NCI-H187 treated with DMSO at 0.1 percent for 48 hours (cell line): ENCODE results near the gene TRPM8.
A peak's percentile ranks its signal among the peaks of the same experiment; 100 is the strongest.
"Not testable (repeated sequence)": the region's sequence is repeated elsewhere in the genome, so short reads cannot be mapped to it uniquely, and the experiment has no call there.

ENCODE experiments used
- DNase-seq: peaks from one replicate; lab custom pipeline; 2025; lab: John Stamatoyannopoulos, UW

The TRPM8 gene

DNA sequence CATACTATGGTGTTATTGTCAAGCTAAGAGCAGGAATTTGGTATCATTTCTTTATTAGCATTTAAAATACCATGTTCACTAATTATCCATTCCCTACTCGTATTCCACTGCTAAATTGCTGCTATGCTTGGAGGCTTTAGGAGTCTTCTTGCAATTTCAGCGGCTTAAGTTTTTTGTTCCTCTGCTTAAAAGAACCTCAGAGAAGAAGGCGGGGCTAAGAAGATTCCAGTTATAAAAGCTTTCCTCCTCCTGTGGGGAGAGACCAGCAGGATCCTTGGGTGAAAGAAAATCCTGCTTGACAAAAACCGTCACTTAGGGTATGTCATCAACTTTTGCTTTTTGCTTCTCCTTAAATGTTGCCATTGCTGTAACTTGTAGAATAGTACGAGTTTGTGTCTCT lies at the start of gene TRPM8:
Gene TRPM8, plus strand, starts transcription at position 258 of the 400 bp plus-strand sequence. CDS start 9,165 bp downstream, outside the sequence.
- DNase-seq = no peak

DNA sequence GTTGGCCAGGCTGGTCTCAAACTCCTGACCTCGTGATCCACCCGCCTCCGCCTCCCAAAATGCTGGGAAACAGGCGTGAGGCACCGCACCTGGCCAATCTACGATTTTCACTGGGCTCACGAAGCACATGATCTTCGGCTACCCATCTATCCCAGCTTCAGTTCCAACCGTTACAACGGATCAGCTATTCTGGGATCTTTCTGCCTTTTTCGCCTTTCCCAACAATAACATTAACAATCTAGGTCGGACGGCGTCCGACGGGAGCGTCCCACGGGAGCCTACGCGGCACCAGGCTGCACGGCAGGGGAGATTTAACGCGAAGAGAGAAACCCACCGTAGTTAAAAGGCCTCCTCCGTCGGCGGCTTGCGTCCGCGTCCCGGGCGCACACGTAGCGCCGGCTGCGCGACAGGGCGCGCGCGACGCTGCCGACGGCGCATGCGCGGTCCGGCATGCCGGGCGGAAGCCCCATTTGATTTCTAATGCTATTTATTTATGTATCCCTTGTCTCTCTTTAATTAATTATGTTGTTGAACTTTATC lies 49.1 kb upstream of the TRPM8 start, which contains the start of gene MSL3B:
Gene MSL3B, minus strand, starts transcription at position 394 of the 540 bp plus-strand sequence.
- DNase-seq = no peak

DNA sequence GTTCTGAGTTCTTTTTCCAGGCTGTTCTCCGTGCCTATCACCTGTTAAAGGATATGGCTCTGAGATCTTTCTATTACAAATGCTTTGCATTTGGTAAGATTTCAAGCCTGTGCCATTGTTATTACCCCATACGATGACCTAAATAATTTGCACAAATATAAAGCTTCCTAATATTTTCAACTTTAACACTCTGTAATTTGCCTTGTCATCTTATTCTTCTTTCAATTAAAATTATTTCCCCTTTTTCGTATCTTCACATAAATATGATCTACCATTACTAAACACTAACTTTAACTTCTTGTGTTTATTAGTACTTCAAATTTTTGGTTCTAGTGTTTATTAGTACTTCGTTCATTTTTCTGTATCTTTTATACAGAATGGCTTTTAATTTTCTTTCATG lies 45.7 kb upstream of the TRPM8 start:
- no peak for DNase-seq

DNA sequence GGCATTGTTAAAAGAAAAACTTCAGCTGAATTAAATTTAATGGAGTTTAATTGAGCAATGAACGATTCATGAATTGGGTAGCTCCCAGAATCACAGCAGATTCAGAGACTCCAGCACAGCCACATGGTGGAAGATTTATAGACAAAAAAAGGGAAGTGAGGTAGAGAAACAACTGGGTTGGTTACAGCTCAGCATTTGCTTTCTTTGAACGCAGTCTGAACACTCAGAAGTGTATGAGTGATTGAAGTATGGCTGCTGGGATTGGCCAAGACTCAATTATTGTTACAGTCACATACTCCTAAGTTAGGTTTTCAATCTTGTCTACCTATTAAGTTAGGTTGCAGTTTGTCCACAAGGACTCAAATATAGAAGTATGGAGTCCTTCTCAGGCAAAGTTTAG lies 45.0 kb upstream of the TRPM8 start:
- DNase-seq = not testable (repeated sequence)

DNA sequence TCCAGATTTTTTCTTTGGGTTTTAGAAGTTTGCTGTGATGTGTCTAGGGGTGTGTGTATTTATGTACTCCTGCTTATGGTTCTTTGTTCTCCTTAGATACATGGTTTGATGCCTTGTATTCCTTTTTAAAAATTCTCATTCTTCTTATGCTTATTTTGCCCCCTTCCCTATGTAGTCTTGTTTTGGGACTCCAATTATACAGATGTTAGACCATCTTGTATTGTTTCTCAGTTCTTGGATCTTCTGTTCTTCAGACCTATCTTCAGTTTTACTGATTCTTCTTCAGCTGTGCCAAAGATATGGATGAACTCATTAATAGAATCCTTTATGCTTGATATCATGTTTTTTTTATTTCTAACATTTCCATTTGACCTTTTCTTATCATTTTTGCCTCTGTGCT lies 34.8 kb upstream of the TRPM8 start:
- no peak for DNase-seq

DNA sequence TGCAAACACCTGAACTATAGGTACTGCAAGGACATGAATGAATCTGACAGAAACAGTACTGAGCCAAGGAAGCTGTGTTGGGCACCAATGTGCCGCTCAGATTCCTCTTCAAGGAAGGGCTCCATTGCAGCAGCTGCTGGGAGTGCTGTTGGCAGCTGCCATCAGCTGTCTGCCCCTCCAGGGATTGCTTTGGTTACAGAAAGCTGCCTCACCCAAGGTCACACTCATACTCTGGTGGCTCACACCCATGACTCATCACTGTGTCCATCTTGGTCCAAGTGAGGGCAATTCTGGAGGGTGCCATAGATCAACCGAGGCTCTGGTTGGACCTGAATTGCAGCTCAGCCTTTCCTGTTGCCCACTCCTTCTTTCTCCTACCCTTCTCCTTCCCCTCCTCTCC lies 24.4 kb upstream of the TRPM8 start:
- no peak for DNase-seq

DNA sequence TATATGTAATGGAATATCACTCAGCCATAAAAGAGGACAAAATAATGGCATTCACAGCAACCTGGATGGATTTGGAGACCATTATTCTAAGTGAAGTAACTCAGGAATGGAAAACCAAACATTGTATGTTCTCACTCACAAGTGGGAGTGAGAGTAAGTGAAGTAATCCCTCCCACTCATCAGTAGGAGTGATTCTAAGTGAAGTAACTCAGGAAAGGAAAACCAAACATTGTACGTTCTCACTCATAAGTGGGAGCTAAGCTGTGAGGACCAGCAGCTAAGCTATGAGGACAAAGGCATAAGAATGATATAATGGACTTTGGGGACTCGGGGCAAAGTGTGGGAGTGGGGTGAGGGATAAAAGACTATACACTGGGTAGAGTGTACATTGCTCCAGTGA lies 20.9 kb upstream of the TRPM8 start:
- not testable (repeated sequence) for DNase-seq

DNA sequence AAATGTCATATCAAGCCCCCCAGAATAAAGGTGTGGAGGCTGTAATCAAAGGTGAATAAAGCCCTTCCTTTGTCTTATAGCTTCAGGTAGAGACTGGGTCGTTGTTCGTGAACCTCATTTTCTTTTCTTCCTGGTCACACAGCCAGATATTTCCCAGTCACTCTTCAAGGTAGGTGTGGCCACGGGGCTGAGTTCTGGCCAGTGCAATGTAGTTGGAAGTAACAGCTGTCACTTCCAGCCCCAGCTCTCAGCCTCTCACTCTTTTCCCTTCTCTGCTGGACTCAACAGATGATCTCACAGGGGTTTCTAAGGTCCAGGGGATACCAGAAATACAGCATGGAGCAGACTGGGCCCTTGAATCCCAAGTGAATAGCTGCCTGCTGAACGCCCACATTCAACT lies 15.8 kb upstream of the TRPM8 start:
- no peak for DNase-seq

DNA sequence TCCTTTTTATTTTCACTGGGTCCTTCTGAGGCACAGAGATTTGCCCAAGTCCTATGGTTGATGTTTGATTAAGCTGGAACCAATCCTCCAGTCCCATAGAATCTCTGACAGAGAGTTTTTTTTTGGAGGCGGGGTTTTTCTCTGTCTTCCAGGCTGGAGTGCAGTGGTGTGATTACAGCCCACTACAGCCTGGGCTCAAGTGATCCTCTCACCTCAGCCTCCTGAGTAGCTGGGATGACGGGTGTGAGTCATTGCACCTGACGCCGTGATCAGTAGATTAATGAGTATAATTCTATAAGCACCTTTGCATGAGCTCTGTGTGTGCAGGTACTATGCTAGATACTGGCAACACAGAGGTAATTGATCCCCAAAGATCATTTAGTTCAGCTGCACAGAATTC lies 15.3 kb upstream of the TRPM8 start:
- no peak for DNase-seq

DNA sequence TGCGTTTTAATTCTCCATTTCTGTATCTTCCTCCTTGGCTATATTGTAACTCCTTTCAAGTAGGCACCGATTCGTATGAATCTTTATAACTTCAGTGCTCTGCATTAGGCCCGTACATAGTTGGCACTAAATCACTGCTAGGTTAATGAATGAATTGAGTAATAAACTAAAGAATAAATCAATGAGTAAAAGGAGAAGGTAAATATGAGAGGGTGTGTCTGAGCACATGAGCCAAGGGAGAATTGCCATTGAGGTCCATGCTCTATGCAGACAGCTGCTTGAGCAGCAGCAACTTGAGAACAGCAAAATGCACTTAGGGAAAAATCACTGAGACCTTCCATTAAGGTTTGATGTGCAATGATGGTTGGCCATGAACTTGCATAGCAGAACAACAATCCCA lies 11.2 kb upstream of the TRPM8 start:
- DNase-seq = peak; percentile 47

DNA sequence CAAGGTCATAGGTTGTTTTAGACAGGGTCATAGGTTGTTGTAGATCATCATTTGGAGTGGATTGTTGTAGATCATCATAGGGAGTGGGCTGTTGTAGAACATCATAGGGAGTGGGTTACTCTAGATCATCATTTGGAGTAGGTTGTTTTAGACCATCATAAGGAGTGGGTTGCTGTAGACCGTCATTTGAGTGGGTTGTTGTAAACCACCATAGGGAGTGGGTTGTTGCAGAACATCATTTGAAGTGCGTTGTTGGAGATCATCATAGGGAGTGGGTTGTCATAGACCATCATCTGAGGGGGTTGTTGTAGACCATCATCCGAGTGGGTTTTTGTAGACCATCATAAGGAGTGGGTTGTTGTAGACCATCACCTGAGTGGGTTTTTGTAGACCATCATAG lies 9.5 kb upstream of the TRPM8 start:
- DNase-seq = no peak

DNA sequence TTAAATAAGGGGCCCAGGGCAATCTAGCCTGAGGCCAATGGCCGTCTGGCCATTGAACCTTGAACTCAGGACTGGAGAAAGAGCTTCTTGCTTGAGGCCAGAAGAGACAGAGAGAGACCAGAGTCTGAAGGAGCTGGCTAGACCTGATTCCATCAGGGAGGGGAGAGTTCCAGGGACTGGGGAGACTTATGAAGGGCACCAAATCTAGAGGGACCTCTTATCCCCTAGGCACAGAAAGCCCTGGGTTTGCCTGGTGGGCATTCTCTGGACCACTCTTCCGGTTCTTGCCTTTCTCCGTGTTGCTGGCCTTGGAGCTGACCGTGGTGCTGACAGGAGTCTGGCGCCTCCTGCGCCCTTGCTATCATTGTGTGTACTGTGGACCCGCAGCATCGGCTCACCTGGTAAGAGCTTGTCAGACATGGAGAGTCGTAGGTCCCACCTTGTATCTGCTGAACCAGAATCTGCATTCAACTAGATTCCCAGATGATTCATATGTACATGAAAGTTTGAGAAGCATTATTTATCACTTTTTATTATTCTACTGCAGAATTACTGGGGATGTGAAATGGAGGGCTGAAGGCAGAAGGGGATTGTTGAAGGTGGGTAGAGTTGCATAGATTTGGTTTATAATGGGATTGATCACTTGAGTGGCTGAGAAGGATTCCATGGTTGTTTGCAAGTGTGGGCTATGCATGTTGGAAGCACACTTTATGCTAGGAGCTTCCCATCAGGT lies 4.3 kb upstream of the TRPM8 start:
- DNase-seq = no peak

DNA sequence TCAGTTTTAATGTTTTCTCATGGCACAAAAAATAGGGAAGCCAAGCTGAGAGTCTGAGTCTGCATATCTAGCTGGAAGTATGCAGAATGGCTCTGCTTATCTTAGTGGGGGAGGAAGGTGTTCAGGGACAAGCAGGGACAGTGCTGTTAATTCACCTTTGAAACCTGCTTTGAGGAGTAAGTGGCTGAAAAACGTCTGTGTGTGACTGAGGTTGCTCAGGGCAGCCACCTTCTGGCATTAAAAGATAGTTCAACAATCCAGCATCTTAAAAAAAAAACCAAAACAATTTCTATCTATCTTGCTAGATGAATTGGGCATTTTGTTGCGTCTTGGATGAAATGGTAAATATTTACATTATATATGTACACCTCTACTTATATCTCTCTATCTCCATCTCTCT lies 2.0 kb upstream of the TRPM8 start:
- DNase-seq = no peak

DNA sequence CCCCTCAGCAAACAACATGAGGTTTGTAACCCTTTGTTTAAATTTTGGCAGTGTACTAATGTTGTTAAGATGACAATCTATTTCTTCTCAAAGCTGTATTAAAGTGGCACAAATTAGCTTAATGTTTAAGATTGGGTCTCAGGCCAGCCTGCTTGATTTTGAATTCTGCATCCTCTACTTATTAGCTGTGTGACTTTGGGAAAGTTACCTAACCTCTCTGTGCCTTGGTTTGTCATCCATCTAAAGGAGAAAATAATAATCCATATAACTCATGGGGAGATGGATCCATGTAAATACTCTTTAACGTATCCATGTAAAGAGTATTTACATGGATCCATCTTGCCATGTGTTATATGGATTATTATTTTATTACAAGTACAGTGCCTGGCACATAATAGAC lies 2.1 kb downstream of the TRPM8 start:
- no peak for DNase-seq

DNA sequence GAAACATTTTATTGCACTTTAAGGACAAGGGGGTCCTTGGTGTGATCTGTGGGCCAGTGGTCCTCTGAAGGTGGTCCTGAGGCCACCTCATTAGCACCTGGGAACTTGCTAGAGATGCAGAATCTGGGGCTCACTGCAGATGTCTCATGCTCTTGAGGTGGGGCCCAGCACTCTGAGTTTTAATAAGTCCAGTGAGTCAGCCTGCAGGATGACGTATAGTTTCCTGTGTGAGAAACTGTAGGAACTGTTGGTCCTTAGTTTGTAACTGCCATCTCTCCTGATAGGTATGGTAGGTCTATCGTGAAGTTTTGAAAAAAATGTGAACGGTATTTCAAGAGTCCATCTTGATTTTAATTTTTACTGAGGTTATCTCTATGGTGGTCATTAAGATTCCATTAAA lies 2.8 kb downstream of the TRPM8 start:
- no peak for DNase-seq

DNA sequence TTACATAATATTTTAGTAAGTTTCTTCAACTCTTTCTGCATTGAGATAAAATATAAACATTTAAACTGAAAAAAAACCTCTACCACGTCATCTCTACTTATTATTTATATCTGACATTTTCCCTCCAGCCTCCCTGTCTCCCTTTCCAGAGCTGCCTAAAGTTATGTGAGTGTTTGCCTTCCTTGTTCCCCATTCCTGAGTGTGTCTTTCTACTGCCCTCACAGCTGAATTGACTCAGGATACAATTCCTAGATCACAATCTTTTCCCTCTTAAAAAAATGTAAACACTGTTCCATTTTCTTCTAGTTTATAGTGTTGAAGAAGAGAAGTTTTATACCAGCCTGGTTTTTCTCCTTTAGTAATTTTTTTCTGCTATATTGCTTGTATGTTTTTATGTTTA lies 5.3 kb downstream of the TRPM8 start:
- no peak for DNase-seq

DNA sequence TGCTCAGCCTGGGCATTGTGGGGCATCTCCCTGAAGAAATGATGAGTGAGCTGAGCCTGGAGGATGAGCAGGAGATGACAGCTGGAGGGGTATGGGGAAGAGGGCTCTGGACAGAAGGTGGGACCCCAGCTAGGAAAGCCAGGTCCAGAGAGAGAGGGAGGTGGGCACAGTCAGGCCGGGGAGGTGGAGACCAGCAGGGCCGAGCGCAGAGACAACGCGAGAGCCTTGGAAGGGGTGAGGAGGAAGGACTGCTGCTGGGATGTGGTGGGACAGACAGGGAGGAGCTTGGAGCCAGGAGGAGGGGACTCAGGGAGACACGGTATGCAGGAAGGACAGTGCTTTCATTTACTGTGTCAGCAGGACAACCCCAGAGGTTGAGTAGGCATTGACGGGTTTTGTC lies 8.2 kb downstream of the TRPM8 start:
- no peak for DNase-seq

DNA sequence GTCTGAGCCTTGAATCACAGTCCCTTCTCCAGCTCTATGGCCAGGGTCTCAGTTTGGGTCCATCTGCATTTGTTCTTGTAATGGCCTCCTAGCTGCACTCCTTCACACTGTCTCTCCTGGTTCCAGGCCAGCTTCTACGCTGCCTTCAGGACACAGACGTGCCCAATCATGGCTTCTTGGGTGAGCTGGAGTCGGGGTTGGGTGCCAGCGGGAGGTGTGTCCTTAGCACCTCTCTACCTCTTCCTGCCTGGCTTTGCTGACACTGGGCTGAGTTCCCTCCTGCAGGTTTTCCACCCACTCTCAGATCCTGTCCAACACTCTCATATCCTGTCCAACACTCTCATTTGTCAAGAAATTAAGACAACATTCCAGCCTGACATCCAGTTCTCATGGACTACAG lies 9.6 kb downstream of the TRPM8 start:
- DNase-seq = no peak

DNA sequence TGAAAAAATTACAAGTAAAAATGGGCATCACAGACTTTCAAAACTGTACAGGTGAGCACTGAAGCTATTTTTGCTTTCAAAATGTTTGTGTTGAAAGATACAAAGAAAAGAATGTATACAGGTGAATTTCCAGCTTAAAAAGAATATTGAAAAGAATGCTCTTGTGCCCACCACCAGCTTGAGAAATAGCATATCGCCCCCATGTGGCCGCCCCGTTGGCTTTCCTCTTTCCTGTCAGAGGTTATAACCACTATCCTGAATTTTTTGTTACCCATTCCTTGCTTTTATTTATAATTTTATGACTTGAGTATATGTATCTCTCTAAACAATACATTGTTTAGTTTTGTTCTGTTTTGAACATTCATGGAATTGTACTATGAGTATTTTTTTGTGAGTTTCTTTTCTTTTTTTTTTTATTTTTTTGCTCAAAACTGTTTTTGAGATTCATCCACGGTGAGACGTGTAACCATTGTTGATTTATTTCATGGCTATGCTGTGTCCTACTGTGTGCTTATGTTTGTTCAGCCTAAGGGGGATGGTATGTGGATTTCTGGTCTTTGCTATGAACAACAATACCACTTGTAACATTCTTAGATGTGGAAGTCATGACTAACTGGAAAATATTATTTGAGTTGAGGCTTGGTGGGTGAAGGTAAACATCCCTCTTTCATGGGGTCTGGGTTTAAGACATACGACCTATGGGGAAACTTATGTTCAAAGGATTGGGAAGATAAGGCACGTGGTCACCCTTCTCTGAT lies 11.6 kb downstream of the TRPM8 start:
- DNase-seq = no peak

DNA sequence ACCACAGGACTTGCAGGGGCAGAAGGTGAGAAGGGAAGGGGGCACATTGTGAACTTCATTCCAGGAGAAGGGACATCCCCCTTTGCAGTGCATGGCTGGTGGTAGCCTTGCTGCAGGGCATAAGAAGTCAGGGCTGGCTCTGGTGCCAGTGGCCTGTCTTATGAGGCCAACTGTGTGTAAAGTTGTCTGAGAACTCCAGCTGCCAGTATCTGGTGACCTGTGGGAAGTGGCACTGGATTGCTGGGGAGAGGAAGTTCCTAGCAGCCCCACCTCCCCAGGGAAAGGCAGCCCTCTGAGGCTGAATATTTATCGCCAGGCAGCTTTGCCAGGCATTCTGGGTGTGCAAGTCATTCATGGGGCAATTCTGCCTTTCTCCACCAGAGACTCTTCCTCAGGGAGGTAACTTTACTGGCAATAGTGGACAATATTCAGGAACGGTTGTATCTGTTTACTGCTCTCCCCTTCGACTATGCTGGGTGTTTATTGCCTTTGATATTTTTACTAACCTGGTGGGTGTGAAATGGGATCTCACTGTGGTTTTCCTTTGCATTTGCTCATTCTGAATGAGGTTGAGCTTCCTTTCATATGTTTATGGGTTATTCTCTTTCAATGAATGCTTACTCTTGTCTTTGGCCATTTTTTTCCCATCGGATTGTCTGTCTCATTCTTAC lies 12.3 kb downstream of the TRPM8 start:
- no peak for DNase-seq

DNA sequence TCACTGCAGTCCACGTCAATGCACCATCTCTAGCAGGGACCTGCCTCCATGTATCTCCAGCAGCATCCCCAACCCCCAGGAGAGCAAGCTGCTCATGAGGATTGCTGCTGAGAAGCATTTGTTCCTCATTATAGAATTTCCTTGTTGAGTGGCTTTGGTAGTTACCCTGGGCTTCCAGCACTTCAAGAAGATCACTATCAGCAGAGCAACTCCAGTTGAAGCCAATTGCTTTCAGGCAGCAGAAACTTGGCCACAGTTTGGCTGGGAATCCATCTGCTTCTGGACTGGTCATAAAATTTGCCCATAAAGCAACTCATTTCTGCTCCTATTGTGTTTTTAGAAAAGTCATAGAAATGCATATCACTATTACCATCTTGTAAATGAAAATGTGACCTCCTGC lies 17.4 kb downstream of the TRPM8 start:
- DNase-seq = no peak

DNA sequence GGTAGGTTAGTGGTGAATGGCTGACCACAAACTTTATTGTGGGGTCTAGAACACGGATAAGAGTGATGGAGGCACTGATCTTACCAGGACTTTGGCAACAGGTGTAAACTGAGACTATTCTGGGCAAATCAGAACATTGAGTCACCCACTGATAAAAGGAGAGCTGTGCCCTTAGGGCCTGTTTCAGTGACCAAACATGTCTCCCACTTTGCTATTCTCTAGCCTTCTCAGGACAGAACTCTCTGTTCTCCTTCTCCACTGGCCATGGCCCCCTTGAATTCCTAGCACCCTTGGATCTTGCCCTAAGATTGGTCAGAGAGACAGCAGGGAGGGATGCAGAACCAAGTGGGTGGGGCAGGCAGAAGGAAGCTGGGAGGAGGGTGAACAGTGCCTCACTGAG lies 18.3 kb downstream of the TRPM8 start:
- no peak for DNase-seq

DNA sequence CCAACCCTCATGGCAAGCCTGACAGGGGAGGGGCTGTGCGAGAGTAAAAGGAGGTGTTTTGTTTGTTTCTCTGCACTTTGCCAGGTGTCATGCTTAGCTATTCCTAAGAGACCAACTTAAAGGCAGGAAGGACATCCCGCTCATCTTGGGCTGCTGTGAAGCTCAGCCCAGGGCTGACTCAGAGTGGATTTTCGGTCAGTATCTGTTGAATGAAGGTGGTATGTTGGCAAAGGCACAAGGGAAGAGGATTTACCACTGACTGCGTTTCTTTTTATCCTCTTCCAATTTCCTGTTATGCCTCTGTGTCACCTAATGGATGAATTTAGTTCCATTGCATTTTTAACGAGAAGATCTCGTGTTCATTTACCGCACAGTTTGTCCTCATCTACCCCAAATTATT lies 18.9 kb downstream of the TRPM8 start:
- DNase-seq = no peak
